ENCODE results near the gene LIN7C. TPM values are rescaled to one million over a fixed set of nuclear protein-coding genes. Genes with fewer than 3 reads are reported as not detected.
A peak's percentile ranks its signal among the peaks of the same experiment; 100 is the strongest.

Gene LIN7C
- total and polyA plus RNA-seq, 2 of the 13 experiments (the other 11 are each of a cell fraction or from before 2014, with no cell fraction given) = 14.8 to 37.2 TPM

- TF ChIP-seq ZNF570 (CRISPR knock-in tag; IDR thresholded peaks at IDR 0.05; ENCODE audit: borderline replicate concordance) = no peak
- TF ChIP-seq, protein P1, sequence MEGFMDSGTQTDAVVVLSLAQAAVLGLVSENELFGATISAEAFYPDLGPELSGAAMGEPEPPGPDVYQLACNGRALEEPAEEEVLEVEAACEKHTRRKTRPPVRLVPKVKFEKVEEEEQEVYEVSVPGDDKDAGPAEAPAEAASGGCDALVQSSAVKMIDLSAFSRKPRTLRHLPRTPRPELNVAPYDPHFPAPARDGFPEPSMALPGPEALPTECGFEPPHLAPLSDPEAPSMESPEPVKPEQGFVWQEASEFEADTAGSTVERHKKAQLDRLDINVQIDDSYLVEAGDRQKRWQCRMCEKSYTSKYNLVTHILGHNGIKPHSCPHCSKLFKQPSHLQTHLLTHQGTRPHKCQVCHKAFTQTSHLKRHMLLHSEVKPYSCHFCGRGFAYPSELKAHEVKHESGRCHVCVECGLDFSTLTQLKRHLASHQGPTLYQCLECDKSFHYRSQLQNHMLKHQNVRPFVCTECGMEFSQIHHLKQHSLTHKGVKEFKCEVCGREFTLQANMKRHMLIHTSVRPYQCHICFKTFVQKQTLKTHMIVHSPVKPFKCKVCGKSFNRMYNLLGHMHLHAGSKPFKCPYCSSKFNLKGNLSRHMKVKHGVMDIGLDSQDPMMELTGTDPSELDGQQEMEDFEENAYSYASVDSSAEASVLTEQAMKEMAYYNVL (CRISPR knock-in tag; IDR thresholded peaks at IDR 0.05; ENCODE audit: borderline replicate concordance) = peak; percentile 88; the same call in 1 of the 2 replicates
- TF ChIP-seq SALL2 (CRISPR knock-in tag; IDR thresholded peaks at IDR 0.05) = no peak
- TF ChIP-seq BRF2 (CRISPR knock-in tag; IDR thresholded peaks at IDR 0.05) = no peak
- TF ChIP-seq ZNF740 (CRISPR knock-in tag; IDR thresholded peaks at IDR 0.05) = no peak
- TF ChIP-seq, protein P2, sequence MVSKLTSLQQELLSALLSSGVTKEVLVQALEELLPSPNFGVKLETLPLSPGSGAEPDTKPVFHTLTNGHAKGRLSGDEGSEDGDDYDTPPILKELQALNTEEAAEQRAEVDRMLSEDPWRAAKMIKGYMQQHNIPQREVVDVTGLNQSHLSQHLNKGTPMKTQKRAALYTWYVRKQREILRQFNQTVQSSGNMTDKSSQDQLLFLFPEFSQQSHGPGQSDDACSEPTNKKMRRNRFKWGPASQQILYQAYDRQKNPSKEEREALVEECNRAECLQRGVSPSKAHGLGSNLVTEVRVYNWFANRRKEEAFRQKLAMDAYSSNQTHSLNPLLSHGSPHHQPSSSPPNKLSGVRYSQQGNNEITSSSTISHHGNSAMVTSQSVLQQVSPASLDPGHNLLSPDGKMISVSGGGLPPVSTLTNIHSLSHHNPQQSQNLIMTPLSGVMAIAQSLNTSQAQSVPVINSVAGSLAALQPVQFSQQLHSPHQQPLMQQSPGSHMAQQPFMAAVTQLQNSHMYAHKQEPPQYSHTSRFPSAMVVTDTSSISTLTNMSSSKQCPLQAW (CRISPR knock-in tag; IDR thresholded peaks at IDR 0.05) = peak; percentile 88
- TF ChIP-seq ZNF280D (CRISPR knock-in tag; IDR thresholded peaks at IDR 0.05) = peak; percentile 64; the same call in 1 of the 2 replicates
- TF ChIP-seq SP1 (IDR thresholded peaks at IDR 0.05) = no peak
- no peak for TF ChIP-seq SP1 (CRISPR knock-in tag; IDR thresholded peaks at IDR 0.05)
- TF ChIP-seq PBX3 (CRISPR knock-in tag; IDR thresholded peaks at IDR 0.05; ENCODE audit: borderline replicate concordance) = no peak
- TF ChIP-seq NFAT5 (CRISPR knock-in tag; IDR thresholded peaks at IDR 0.05) = no peak
- TF ChIP-seq RELA (CRISPR knock-in tag; IDR thresholded peaks at IDR 0.05) = no peak
- TF ChIP-seq ZNF460 (CRISPR knock-in tag; IDR thresholded peaks at IDR 0.05; ENCODE audit: borderline replicate concordance) = no peak; the same call in 1 of the 2 replicates
- TF ChIP-seq MED8 (CRISPR knock-in tag; IDR thresholded peaks at IDR 0.05; ENCODE audit: insufficient replicate concordance) = peak; percentile 57
Measured at GRCh38 chr11:27475622-27476021, 30.9 kb downstream of the LIN7C start (continued).
